Endodermal cell (in vitro differentiated cells): ENCODE measurements around the gene MAB21L4. TPM values are rescaled to one million over a fixed set of nuclear protein-coding genes. Genes with fewer than 3 reads are reported as not detected.

Experiments used
- DNase-seq: peaks from one replicate; pipeline ENCODE4 v3.0.0-alpha.2; 2017
- H3K27ac ChIP-seq: 2 replicates; pipeline ENCODE4 v1.5.1; 2013; ENCODE audit warnings: mild to moderate bottlenecking, low read depth, low read length, moderate library complexity
- H3K27me3 ChIP-seq: 2 replicates; pipeline ENCODE4 v1.6.1; 2013; ENCODE audit warnings: mild to moderate bottlenecking, low read length, moderate library complexity; ENCODE audit not compliant: insufficient read depth, control insufficient read depth, poor library complexity, severe bottlenecking
- H3K36me3 ChIP-seq: 2 replicates; pipeline ENCODE4 v1.7.0; 2013; ENCODE audit warnings: mild to moderate bottlenecking, low read length, moderate library complexity; ENCODE audit not compliant: control insufficient read depth, insufficient read depth
- H3K4me1 ChIP-seq: one replicate; pipeline ENCODE4 v1.7.0; 2013; ENCODE audit warnings: low read length; ENCODE audit not compliant: control insufficient read depth, insufficient read depth
- H3K4me3 ChIP-seq: 2 replicates; pipeline ENCODE4 v1.5.1; 2013; ENCODE audit warnings: mild to moderate bottlenecking, low read length, moderate library complexity
- H3K9ac ChIP-seq: 2 replicates; pipeline ENCODE4 v1.6.1; 2013; ENCODE audit warnings: mild to moderate bottlenecking, low read length, moderate library complexity; ENCODE audit not compliant: poor library complexity, severe bottlenecking; ENCODE audit errors: extremely low read depth
- H3K9me3 ChIP-seq: 2 replicates; pipeline ENCODE4 v1.6.1; 2013; ENCODE audit warnings: mild to moderate bottlenecking, low read length, moderate library complexity; ENCODE audit not compliant: control insufficient read depth
- H3K27ac Mint-ChIP-seq: 2 replicates; pipeline ENCODE4 v1.8.0; 2020; ENCODE audit warnings: mixed read lengths
- H3K27me3 Mint-ChIP-seq: 2 replicates; pipeline ENCODE4 v1.8.0; 2021; ENCODE audit warnings: mild to moderate bottlenecking, mixed read lengths; ENCODE audit not compliant: insufficient read depth
- H3K36me3 Mint-ChIP-seq: 2 replicates; pipeline ENCODE4 v1.8.0; 2020; ENCODE audit warnings: low read depth, mixed read lengths
- H3K4me1 Mint-ChIP-seq: 2 replicates; pipeline ENCODE4 v1.8.0; 2020; ENCODE audit warnings: mixed read lengths
- H3K4me3 Mint-ChIP-seq: 2 replicates; pipeline ENCODE4 v1.8.0; 2020; ENCODE audit warnings: mild to moderate bottlenecking, moderate library complexity, mixed read lengths
- H3K9me3 Mint-ChIP-seq: 2 replicates; pipeline ENCODE4 v1.8.0; 2020; ENCODE audit warnings: mild to moderate bottlenecking, mixed read lengths
- CTCF ChIP-seq: fragments of 200-600 bp; sonication (generic); conservative IDR thresholded peaks from 2 replicates; pipeline ENCODE4 v1.5.0; 2021; ENCODE audit warnings: antibody characterized with exemption, mild to moderate bottlenecking
- WGBS, 2 experiments: methylation state at CpG; one replicate each; pipeline versions ENCODE4 v1.1.5 to v1.1.7; 2013; ENCODE audit warnings: missing lambda C conversion rate in 2 of 2, mixed read lengths in 1 of 2; ENCODE audit not compliant: insufficient coverage in 1 of 2, insufficient read length in 1 of 2; 5-methylcytosine and 5-hydroxymethylcytosine counted together
- total RNA-seq, 2 donors: library from RNA; stranded (reverse); fragmentation: NEBNext Ultra II Directional in 1 of 2; extraction: Animal tissue kit (Norgen Biotek cat#: 25700) in 1 of 2; gene quantifications; 2 replicates in 1 of 2; 3 replicates in 1 of 2; pipeline ENCODE4 v1.2.1, GENCODE V29; 2021

Gene MAB21L4
- total RNA-seq, 2 donors from 2014 or later: 0.31 TPM; not detected in 1

DNA sequence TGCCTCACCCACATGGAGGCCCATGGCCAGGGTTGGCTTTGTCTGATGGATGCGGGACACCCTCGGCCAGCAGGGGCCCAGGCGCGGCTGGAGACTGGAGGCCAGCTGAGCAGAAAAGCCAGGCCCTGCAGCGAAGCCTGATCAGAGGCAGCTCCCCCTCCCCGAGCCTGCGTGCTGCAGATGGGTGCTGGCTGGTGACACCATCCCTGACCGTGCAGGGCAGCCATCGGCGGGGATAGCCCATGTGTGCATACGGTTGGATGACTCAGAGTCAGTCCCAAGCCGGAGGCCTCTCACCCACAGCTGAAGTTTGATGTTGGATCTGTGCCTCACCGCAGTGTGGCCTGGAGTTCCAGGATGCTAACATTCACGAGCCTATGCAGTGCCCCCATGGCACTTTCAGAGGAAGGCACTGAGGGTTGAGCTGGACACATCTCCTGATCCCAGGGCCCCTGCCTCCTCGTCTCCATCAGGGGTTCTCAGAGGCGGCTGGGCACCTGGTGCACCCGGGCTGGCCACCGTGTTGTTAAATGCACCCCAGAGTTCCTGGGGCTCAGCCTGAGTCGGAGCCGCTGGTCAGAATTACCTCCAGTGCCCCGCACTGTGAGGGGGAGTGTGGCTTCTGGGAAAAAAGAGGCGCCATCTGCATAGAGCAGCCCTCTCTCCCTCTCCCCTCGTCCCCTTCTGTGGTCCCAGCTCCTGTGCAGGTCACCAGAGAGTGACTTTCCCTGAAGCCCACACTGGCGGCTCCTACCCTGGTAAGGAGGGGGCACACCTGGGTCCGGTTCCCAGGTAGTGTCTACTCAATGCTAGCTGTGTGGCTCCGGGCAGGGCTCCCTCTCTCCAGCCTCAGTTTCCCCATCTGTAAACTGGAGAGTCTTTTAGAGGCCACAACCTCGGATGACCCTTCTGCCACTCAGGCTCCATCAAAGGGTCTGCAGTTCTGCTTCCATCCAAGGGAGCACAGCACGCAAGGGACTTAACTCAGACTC, 56.5 kb downstream of the MAB21L4 start:
- Mint-ChIP-seq H3K4me3 (no peak overlapping the region), H3K4me1 (no peaks in the 10 kb centered on the region), H3K9me3 (no peaks in the 10 kb centered on the region), H3K36me3 (no peaks in the 10 kb centered on the region), H3K27me3 (peaks cover 10% of the 10 kb centered on the region), H3K27ac (no peak overlapping the region)
- no peak overlapping the region for H3K4me3 ChIP-seq
- no peaks in the 10 kb centered on the region for H3K9me3 ChIP-seq
- no peaks in the 10 kb centered on the region for H3K4me1 ChIP-seq
- 91 to 96% methylated on average over 20 to 28 of the region's 28 CpGs for WGBS, 2 experiments
- TF ChIP-seq CTCF: no peak
- no peaks in the 10 kb centered on the region for H3K36me3 ChIP-seq
- peaks cover 4% of the 10 kb centered on the region for H3K27me3 ChIP-seq
- DNase-seq: peak; percentile 42
- H3K27ac ChIP-seq: no peak overlapping the region
- H3K9ac ChIP-seq: no peak overlapping the region

DNA sequence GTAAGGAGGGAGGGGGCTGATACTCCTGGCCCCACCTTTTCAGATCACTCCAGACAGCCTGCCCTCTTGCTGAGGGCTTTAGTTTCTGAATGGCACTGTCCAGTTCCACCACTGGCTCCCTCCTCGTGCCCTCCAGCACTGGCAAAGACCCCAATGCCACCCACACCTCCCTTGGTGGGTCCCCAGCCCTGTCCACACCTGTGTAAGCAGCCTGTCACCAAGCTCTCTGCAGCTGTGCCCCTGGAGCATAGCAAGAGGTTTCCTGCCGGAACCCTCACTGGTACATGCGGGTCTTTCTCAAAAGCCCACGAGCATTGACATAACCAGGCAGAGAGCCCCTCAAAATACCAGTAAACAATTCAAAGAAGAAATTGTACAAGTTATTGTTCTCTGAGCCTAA, 58.3 kb downstream of the MAB21L4 start:
- H3K4me1 ChIP-seq: no peaks in the 10 kb centered on the region
- no peaks in the 10 kb centered on the region for H3K36me3 ChIP-seq
- WGBS, 2 experiments: 85% methylated on average over 4 of the region's 4 CpGs; no CpG with 5 or more reads in 1 of the 2 experiments
- Mint-ChIP-seq H3K36me3 (no peaks in the 10 kb centered on the region), H3K4me3 (no peak overlapping the region), H3K27ac (no peak overlapping the region), H3K9me3 (no peaks in the 10 kb centered on the region), H3K27me3 (peaks cover 21% of the 10 kb centered on the region), H3K4me1 (no peaks in the 10 kb centered on the region)
- H3K9me3 ChIP-seq: no peaks in the 10 kb centered on the region
- H3K27me3 ChIP-seq: peaks cover 12% of the 10 kb centered on the region
- TF ChIP-seq CTCF: no peak
- no peak overlapping the region for H3K9ac ChIP-seq
- no peak for DNase-seq
- no peak overlapping the region for H3K4me3 ChIP-seq
- no peak overlapping the region for H3K27ac ChIP-seq

- Mint-ChIP-seq H3K4me1 (no peaks in the 10 kb centered on the region), H3K36me3 (no peaks in the 10 kb centered on the region), H3K9me3 (no peaks in the 10 kb centered on the region), H3K27ac (no peak overlapping the region), H3K27me3 (peaks cover 23% of the 10 kb centered on the region), H3K4me3 (no peak overlapping the region)
- Histone ChIP-seq H3K27ac (no peak overlapping the region), H3K9ac (no peak overlapping the region), H3K9me3 (no peaks in the 10 kb centered on the region), H3K4me3 (no peak overlapping the region), H3K4me1 (no peaks in the 10 kb centered on the region), H3K36me3 (no peaks in the 10 kb centered on the region), H3K27me3 (peaks cover 13% of the 10 kb centered on the region)
- TF ChIP-seq CTCF: no peak
- no peak for DNase-seq
- 87 to 94% methylated on average over 7 to 17 of the region's 17 CpGs for WGBS, 2 experiments
Measured at GRCh38 chr2:240836781-240837467, 59.0 kb downstream of the MAB21L4 start.

Other genes starting within 250 kb of the MAB21L4 start
- not detected for gene AQP12B, start 213.3 kb downstream of the MAB21L4 start, total RNA-seq
- gene AQP12A, start 204.3 kb downstream of the MAB21L4 start, total RNA-seq: not detected
- gene KIF1A, start 75.9 kb downstream of the MAB21L4 start, total RNA-seq: 10 to 100 TPM; 58.8 to 83.1 TPM
- gene AGXT, start 27.3 kb downstream of the MAB21L4 start, total RNA-seq: under 1 TPM in 1 of 2 donors, not detected in 1; 0.31 TPM
- not detected for gene CROCC2, start 10.2 kb upstream of the MAB21L4 start, total RNA-seq
- 1 to 10 TPM in 1 of 2 donors, under 1 TPM in 1; 0.66 to 4.5 TPM for gene SNED1, start 102.5 kb upstream of the MAB21L4 start, total RNA-seq
- 10 to 100 TPM; 33.2 to 42.5 TPM for gene MTERF4, start 206.1 kb upstream of the MAB21L4 start, total RNA-seq